ENCODE results near the gene MYH4. TPM values are rescaled to one million over a fixed set of nuclear protein-coding genes. Genes with fewer than 3 reads are reported as not detected.

Gene MYH4
- total and polyA plus RNA-seq, 2 of the 8 experiments (the other 6 are each of a cell fraction or from before 2014, with no cell fraction given), result not detected

- TF ChIP-seq, protein P1, sequence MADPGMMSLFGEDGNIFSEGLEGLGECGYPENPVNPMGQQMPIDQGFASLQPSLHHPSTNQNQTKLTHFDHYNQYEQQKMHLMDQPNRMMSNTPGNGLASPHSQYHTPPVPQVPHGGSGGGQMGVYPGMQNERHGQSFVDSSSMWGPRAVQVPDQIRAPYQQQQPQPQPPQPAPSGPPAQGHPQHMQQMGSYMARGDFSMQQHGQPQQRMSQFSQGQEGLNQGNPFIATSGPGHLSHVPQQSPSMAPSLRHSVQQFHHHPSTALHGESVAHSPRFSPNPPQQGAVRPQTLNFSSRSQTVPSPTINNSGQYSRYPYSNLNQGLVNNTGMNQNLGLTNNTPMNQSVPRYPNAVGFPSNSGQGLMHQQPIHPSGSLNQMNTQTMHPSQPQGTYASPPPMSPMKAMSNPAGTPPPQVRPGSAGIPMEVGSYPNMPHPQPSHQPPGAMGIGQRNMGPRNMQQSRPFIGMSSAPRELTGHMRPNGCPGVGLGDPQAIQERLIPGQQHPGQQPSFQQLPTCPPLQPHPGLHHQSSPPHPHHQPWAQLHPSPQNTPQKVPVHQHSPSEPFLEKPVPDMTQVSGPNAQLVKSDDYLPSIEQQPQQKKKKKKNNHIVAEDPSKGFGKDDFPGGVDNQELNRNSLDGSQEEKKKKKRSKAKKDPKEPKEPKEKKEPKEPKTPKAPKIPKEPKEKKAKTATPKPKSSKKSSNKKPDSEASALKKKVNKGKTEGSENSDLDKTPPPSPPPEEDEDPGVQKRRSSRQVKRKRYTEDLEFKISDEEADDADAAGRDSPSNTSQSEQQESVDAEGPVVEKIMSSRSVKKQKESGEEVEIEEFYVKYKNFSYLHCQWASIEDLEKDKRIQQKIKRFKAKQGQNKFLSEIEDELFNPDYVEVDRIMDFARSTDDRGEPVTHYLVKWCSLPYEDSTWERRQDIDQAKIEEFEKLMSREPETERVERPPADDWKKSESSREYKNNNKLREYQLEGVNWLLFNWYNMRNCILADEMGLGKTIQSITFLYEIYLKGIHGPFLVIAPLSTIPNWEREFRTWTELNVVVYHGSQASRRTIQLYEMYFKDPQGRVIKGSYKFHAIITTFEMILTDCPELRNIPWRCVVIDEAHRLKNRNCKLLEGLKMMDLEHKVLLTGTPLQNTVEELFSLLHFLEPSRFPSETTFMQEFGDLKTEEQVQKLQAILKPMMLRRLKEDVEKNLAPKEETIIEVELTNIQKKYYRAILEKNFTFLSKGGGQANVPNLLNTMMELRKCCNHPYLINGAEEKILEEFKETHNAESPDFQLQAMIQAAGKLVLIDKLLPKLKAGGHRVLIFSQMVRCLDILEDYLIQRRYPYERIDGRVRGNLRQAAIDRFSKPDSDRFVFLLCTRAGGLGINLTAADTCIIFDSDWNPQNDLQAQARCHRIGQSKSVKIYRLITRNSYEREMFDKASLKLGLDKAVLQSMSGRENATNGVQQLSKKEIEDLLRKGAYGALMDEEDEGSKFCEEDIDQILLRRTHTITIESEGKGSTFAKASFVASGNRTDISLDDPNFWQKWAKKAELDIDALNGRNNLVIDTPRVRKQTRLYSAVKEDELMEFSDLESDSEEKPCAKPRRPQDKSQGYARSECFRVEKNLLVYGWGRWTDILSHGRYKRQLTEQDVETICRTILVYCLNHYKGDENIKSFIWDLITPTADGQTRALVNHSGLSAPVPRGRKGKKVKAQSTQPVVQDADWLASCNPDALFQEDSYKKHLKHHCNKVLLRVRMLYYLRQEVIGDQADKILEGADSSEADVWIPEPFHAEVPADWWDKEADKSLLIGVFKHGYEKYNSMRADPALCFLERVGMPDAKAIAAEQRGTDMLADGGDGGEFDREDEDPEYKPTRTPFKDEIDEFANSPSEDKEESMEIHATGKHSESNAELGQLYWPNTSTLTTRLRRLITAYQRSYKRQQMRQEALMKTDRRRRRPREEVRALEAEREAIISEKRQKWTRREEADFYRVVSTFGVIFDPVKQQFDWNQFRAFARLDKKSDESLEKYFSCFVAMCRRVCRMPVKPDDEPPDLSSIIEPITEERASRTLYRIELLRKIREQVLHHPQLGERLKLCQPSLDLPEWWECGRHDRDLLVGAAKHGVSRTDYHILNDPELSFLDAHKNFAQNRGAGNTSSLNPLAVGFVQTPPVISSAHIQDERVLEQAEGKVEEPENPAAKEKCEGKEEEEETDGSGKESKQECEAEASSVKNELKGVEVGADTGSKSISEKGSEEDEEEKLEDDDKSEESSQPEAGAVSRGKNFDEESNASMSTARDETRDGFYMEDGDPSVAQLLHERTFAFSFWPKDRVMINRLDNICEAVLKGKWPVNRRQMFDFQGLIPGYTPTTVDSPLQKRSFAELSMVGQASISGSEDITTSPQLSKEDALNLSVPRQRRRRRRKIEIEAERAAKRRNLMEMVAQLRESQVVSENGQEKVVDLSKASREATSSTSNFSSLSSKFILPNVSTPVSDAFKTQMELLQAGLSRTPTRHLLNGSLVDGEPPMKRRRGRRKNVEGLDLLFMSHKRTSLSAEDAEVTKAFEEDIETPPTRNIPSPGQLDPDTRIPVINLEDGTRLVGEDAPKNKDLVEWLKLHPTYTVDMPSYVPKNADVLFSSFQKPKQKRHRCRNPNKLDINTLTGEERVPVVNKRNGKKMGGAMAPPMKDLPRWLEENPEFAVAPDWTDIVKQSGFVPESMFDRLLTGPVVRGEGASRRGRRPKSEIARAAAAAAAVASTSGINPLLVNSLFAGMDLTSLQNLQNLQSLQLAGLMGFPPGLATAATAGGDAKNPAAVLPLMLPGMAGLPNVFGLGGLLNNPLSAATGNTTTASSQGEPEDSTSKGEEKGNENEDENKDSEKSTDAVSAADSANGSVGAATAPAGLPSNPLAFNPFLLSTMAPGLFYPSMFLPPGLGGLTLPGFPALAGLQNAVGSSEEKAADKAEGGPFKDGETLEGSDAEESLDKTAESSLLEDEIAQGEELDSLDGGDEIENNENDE (IDR thresholded peaks at IDR 0.05; ENCODE audit: insufficient replicate concordance, low read length), result no peak
- TF ChIP-seq PHF8 (conservative IDR thresholded peaks at IDR 0.05; ENCODE audit: low read depth, low read length), result no peak
- no peak for TF ChIP-seq ATF3 (IDR thresholded peaks at IDR 0.05; ENCODE audit: insufficient read depth, low read depth, low read length)
- no peak for TF ChIP-seq CHD2 (IDR thresholded peaks at IDR 0.05; ENCODE audit: low read length)
- no peak for TF ChIP-seq BRCA1 (IDR thresholded peaks at IDR 0.05; ENCODE audit: low read depth, low read length)
- no peak for TF ChIP-seq ATF2 (IDR thresholded peaks at IDR 0.05; ENCODE audit: low read length)
- no peak for TF ChIP-seq TBP (IDR thresholded peaks at IDR 0.05; ENCODE audit: low read depth, low read length)
- TF ChIP-seq SIN3A (conservative IDR thresholded peaks at IDR 0.05 in 1 of 2, IDR thresholded peaks at IDR 0.05 in 1 of 2; ENCODE audit: low read depth in 1 of 2, low read length in 2 of 2), result no peak
- TF ChIP-seq NANOG (IDR thresholded peaks at IDR 0.05; ENCODE audit: insufficient read depth, low read depth, low read length, poor library complexity, severe bottlenecking), result no peak
Measured at GRCh38 chr17:10474536-10474935, 5.2 kb upstream of the MYH4 start (continued).
